ENCODE data around the gene UBE2N.

DNA sequence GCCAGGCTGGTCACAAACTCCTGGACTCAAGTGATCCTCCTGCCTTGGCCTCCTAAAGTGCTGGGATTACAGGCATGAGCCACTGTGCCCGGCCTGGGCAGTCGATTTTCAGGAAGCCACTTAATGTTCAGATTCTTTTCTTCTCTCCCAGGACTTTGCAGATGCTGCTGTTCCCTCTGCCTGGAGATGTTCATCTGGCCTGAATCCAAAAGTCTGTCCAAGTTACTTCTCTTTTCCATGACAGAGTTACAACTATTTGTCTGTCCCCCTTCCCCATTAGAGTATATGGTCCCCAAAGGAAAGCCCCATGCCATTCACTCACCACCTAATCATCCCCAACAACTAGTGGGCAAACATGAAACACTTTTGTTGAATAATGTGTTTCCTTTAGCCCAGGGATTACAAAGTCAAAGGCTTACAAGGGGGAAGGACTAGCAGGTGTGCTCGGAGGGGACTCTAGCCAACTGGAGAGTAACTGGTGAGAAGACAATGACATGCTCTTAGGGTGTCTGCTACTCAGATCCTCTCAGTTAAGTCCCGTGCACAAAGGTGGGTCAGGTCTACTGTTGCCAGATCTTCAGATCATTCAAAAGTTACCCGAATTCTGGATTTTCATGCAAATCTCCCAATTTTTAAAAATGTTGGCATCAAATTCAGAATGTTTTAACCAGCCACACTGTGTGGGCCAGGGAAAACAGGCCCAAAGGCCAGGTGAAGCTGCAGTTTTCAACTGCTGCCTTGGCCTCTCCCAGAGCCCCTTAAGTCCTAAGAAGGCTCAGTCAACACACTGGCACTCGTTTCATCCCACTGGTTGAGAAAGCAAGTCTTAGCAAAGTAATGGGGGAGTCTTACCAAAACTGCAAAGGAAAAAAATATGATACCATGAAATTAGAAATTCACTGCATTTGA, 34.4 kb downstream of the UBE2N start:
- TF ChIP-seq POLR2AphosphoS5 (IDR thresholded peaks at IDR 0.05; ENCODE audit: low read depth, low read length) (no peak), TAF1 (IDR thresholded peaks at IDR 0.05; ENCODE audit: borderline replicate concordance, low read depth, low read length) (no peak), POLR2A (IDR thresholded peaks at IDR 0.05; ENCODE audit: low read depth, low read length) (no peak; the same call in 1 of the 2 replicates)

Data from GM12892 (cell line).